ENCODE measurements around the gene GPR34.

GPR34 gene

GRCh38 chrX:41677183-41678060, 11.4 kb upstream of the GPR34 start:
- no peaks in the 10 kb centered on the region for H3F3A ChIP-seq (ENCODE audit: low read depth)
- H3K9me2 ChIP-seq (replicated peaks; ENCODE audit: low read depth, low read length): no peaks in the 10 kb centered on the region
- H4K20me1 ChIP-seq (ENCODE audit: insufficient read depth, low read length, poor library complexity, severe bottlenecking): no peaks in the 10 kb centered on the region
- no peak for TF ChIP-seq EZH2phosphoT487 (IDR thresholded peaks at IDR 0.05; ENCODE audit: borderline replicate concordance)
- TF ChIP-seq, protein P1, sequence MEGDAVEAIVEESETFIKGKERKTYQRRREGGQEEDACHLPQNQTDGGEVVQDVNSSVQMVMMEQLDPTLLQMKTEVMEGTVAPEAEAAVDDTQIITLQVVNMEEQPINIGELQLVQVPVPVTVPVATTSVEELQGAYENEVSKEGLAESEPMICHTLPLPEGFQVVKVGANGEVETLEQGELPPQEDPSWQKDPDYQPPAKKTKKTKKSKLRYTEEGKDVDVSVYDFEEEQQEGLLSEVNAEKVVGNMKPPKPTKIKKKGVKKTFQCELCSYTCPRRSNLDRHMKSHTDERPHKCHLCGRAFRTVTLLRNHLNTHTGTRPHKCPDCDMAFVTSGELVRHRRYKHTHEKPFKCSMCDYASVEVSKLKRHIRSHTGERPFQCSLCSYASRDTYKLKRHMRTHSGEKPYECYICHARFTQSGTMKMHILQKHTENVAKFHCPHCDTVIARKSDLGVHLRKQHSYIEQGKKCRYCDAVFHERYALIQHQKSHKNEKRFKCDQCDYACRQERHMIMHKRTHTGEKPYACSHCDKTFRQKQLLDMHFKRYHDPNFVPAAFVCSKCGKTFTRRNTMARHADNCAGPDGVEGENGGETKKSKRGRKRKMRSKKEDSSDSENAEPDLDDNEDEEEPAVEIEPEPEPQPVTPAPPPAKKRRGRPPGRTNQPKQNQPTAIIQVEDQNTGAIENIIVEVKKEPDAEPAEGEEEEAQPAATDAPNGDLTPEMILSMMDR (conservative IDR thresholded peaks at IDR 0.05; ENCODE audit: low read length): no peak
- H3K27me3 ChIP-seq (ENCODE audit: insufficient read depth, low read length, poor library complexity, severe bottlenecking): no peaks in the 10 kb centered on the region
- no peak overlapping the region for H3K4me2 ChIP-seq (ENCODE audit: low read depth, low read length, poor library complexity, severe bottlenecking)
- H3K36me3 ChIP-seq (ENCODE audit: insufficient read depth, low read length): no peaks in the 10 kb centered on the region
- H3K4me3 ChIP-seq (ENCODE audit: low read length, poor library complexity, severe bottlenecking): no peak overlapping the region
- no peak overlapping the region for H3K9ac ChIP-seq (ENCODE audit: low read depth, low read length, poor library complexity, severe bottlenecking)
- H2AFZ ChIP-seq (ENCODE audit: low read length): no peak overlapping the region
- H3K4me1 ChIP-seq (ENCODE audit: insufficient read depth, low read length, poor library complexity, severe bottlenecking): no peaks in the 10 kb centered on the region
- H3K79me2 ChIP-seq (ENCODE audit: insufficient read depth, low read length): no peaks in the 10 kb centered on the region
- H3K9me3 ChIP-seq (ENCODE audit: insufficient read depth, low read depth, low read length): no peaks in the 10 kb centered on the region

DNA sequence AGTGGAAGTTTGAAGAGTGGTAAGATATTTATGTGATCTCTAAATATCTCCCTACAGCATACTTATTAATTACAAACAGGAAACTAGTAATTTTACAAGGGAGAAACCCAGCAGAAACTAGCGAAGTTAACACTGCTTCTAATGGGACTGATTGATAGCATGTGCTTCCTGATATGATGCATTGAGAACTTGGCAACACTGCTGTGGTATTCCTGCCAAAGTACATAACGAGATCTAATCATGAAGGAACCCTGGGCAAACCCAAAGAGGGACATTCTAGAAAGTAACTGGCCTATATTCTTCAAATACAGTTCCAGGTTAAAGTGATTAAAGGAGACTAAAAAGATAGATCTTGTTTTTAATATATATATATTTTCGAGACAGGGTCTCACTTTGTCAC, 4.6 kb upstream of the GPR34 start:
- H3K27me3 ChIP-seq (ENCODE audit: insufficient read depth, low read length, poor library complexity, severe bottlenecking): no peaks in the 10 kb centered on the region
- H3F3A ChIP-seq (ENCODE audit: low read depth): no peaks in the 10 kb centered on the region
- H3K79me2 ChIP-seq (ENCODE audit: insufficient read depth, low read length): no peaks in the 10 kb centered on the region
- H3K4me3 ChIP-seq (ENCODE audit: low read length, poor library complexity, severe bottlenecking): no peak overlapping the region
- no peak for TF ChIP-seq EZH2phosphoT487 (IDR thresholded peaks at IDR 0.05; ENCODE audit: borderline replicate concordance)
- H2AFZ ChIP-seq (ENCODE audit: low read length): no peak overlapping the region
- H3K9me3 ChIP-seq (ENCODE audit: insufficient read depth, low read depth, low read length): no peaks in the 10 kb centered on the region
- no peaks in the 10 kb centered on the region for H3K9me2 ChIP-seq (replicated peaks; ENCODE audit: low read depth, low read length)
- H4K20me1 ChIP-seq (ENCODE audit: insufficient read depth, low read length, poor library complexity, severe bottlenecking): no peaks in the 10 kb centered on the region
- H3K4me2 ChIP-seq (ENCODE audit: low read depth, low read length, poor library complexity, severe bottlenecking): no peak overlapping the region
- H3K9ac ChIP-seq (ENCODE audit: low read depth, low read length, poor library complexity, severe bottlenecking): no peak overlapping the region
- H3K4me1 ChIP-seq (ENCODE audit: insufficient read depth, low read length, poor library complexity, severe bottlenecking): no peaks in the 10 kb centered on the region
- H3K36me3 ChIP-seq (ENCODE audit: insufficient read depth, low read length): no peaks in the 10 kb centered on the region

DNA sequence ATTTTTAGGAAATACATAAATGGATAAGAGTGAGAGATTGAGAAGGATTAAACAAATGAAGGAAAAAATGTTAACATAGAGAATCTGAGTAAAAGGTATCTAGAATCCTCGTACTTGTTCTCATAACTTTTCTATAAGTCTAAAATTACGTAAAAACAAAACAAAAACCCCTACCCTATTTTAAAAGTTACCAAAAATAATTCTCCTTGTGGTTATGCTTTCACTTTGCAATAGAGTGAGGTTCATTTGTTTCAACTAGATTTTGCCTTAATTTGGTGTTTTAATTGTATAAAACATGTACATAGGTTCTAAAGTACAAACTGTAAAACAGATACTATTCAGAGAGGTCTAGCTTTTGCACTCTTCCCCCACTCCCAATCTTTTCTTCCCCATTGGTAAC, 3.8 kb upstream of the GPR34 start:
- H3K4me1 ChIP-seq (ENCODE audit: insufficient read depth, low read length, poor library complexity, severe bottlenecking): no peaks in the 10 kb centered on the region
- no peak overlapping the region for H3K4me2 ChIP-seq (ENCODE audit: low read depth, low read length, poor library complexity, severe bottlenecking)
- no peak overlapping the region for H3K4me3 ChIP-seq (ENCODE audit: low read length, poor library complexity, severe bottlenecking)
- no peak overlapping the region for H3K9ac ChIP-seq (ENCODE audit: low read depth, low read length, poor library complexity, severe bottlenecking)
- no peaks in the 10 kb centered on the region for H4K20me1 ChIP-seq (ENCODE audit: insufficient read depth, low read length, poor library complexity, severe bottlenecking)
- no peaks in the 10 kb centered on the region for H3K9me3 ChIP-seq (ENCODE audit: insufficient read depth, low read depth, low read length)
- H3K9me2 ChIP-seq (replicated peaks; ENCODE audit: low read depth, low read length): no peaks in the 10 kb centered on the region
- no peak overlapping the region for H2AFZ ChIP-seq (ENCODE audit: low read length)
- H3F3A ChIP-seq (ENCODE audit: low read depth): no peaks in the 10 kb centered on the region
- H3K27me3 ChIP-seq (ENCODE audit: insufficient read depth, low read length, poor library complexity, severe bottlenecking): no peaks in the 10 kb centered on the region
- TF ChIP-seq, protein P1 (conservative IDR thresholded peaks at IDR 0.05; ENCODE audit: low read length): no peak
- TF ChIP-seq EZH2phosphoT487 (IDR thresholded peaks at IDR 0.05; ENCODE audit: borderline replicate concordance): no peak
- no peaks in the 10 kb centered on the region for H3K79me2 ChIP-seq (ENCODE audit: insufficient read depth, low read length)
- H3K36me3 ChIP-seq (ENCODE audit: insufficient read depth, low read length): no peaks in the 10 kb centered on the region

DNA sequence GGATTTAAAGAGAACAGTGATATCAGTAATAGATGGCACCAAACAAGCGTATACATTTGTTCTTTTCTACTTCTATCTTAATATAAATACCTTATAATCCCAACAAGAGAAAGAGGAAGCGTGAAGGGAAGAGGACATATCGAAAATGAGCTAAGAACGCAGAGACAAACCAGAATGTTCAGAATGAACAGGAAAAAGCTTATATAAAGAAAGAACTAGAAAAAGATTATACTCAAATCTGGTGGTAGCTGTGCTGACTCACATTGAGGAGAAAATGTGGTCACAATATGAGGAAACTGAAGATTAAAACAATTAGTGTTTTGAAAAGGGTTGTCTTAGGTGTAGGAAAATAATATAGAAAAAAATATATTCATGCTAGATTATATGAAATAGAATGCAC, 2.0 kb upstream of the GPR34 start:
- H3K9me2 ChIP-seq (replicated peaks; ENCODE audit: low read depth, low read length): no peaks in the 10 kb centered on the region
- no peak overlapping the region for H3K9ac ChIP-seq (ENCODE audit: low read depth, low read length, poor library complexity, severe bottlenecking)
- no peak overlapping the region for H2AFZ ChIP-seq (ENCODE audit: low read length)
- H3F3A ChIP-seq (ENCODE audit: low read depth): no peaks in the 10 kb centered on the region
- H3K9me3 ChIP-seq (ENCODE audit: insufficient read depth, low read depth, low read length): no peaks in the 10 kb centered on the region
- H3K36me3 ChIP-seq (ENCODE audit: insufficient read depth, low read length): no peaks in the 10 kb centered on the region
- no peaks in the 10 kb centered on the region for H3K27me3 ChIP-seq (ENCODE audit: insufficient read depth, low read length, poor library complexity, severe bottlenecking)
- no peaks in the 10 kb centered on the region for H3K79me2 ChIP-seq (ENCODE audit: insufficient read depth, low read length)
- no peak overlapping the region for H3K4me2 ChIP-seq (ENCODE audit: low read depth, low read length, poor library complexity, severe bottlenecking)
- H3K4me3 ChIP-seq (ENCODE audit: low read length, poor library complexity, severe bottlenecking): no peak overlapping the region
- H4K20me1 ChIP-seq (ENCODE audit: insufficient read depth, low read length, poor library complexity, severe bottlenecking): no peaks in the 10 kb centered on the region
- no peaks in the 10 kb centered on the region for H3K4me1 ChIP-seq (ENCODE audit: insufficient read depth, low read length, poor library complexity, severe bottlenecking)
- TF ChIP-seq, protein P1 (conservative IDR thresholded peaks at IDR 0.05; ENCODE audit: low read length): no peak
- TF ChIP-seq EZH2phosphoT487 (IDR thresholded peaks at IDR 0.05; ENCODE audit: borderline replicate concordance): no peak

All from Loucy (cell line).